Stomach (tissue), 4 donors: ENCODE results near the gene GOLGB1.

Source experiments
- CTCF ChIP-seq, 7 experiments: fragments of 450-650 bp in 4 of 7; fragments of 200-600 bp in 3 of 7; sonication (generic) in 3 of 7; IDR thresholded peaks; one replicate each; pipeline ENCODE4 v1.5.1; 2016 to 2019; ENCODE audit warnings: antibody characterized with exemption in 7 of 7, control low read depth in 2 of 7, mild to moderate bottlenecking in 1 of 7
- EP300 ChIP-seq: sonication (generic); formaldehyde crosslinking; IDR thresholded peaks from one replicate; pipeline ENCODE4 v1.6.1; 2017; ENCODE audit warnings: antibody characterized with exemption
- POLR2A ChIP-seq, 4 donors: fragments of 450-650 bp; IDR thresholded peaks; one replicate each; pipeline ENCODE4 v1.6.1; 2016; ENCODE audit warnings: antibody characterized with exemption in 4 of 4, control low read depth in 2 of 4, mild to moderate bottlenecking in 1 of 4, moderate library complexity in 1 of 4
- POLR2AphosphoS5 ChIP-seq, 3 donors: sonication (generic); formaldehyde crosslinking; IDR thresholded peaks; one replicate each; pipeline ENCODE4 v1.6.1; 2016; ENCODE audit warnings: antibody characterized with exemption in 3 of 3

GRCh38 chr3:121619691-121620090 is 129.8 kb downstream of the GOLGB1 start:
- TF ChIP-seq CTCF (IDR thresholded peaks at IDR 0.05) (no peak), POLR2AphosphoS5 (IDR thresholded peaks at IDR 0.05) (no peak), POLR2A (IDR thresholded peaks at IDR 0.05) (no peak), EP300 (no peak)
